GM12801 (cell line): ENCODE results near the gene DYRK1A.

Experiments
- TF ChIP-seq, protein P1 (sequence below): IDR thresholded peaks from one replicate; pipeline ENCODE4 v1.5.1; 2011; ENCODE audit warnings: control low read depth; ENCODE audit not compliant: insufficient read length; ENCODE audit errors: extremely low read depth

DYRK1A gene

DNA sequence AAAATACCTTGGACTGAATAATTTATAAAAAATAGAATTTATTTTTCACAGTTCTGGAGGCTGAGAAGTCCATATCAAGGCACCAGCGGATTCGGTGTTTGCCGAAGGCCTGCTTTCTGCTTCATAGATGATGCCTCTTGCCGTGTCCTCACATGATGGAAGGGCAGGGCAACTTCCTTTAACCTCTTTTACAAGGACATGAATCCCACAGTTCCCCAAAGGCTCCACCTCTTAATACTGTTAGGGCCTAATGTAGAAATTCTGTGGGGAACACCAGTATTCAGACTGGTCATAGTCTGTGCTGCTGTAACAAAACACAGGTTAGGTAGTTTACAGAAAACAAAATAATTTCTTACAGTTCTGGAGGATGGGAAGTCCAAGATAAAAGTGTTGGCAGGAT, 25.9 kb downstream of the DYRK1A start:
- TF ChIP-seq, protein P1, sequence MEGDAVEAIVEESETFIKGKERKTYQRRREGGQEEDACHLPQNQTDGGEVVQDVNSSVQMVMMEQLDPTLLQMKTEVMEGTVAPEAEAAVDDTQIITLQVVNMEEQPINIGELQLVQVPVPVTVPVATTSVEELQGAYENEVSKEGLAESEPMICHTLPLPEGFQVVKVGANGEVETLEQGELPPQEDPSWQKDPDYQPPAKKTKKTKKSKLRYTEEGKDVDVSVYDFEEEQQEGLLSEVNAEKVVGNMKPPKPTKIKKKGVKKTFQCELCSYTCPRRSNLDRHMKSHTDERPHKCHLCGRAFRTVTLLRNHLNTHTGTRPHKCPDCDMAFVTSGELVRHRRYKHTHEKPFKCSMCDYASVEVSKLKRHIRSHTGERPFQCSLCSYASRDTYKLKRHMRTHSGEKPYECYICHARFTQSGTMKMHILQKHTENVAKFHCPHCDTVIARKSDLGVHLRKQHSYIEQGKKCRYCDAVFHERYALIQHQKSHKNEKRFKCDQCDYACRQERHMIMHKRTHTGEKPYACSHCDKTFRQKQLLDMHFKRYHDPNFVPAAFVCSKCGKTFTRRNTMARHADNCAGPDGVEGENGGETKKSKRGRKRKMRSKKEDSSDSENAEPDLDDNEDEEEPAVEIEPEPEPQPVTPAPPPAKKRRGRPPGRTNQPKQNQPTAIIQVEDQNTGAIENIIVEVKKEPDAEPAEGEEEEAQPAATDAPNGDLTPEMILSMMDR: no peak

DNA sequence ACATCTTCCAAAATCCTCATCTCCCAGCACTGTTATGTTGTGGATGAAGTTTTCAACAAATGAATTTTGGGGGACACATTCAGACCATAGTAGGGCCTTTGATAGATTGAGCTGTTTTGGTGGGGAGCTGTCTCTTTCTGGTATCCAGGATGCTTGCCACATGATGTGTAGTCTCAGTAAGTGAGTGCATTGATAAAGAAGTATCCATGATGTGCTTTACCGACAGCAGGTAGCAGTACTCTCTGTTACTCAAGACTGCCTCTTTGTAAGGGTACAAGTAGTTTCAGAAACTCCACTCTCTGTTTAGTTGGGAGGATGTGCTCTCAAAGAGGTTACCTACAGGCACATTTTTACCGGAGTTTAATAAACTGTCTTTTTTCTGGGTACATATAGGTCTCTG, 26.5 kb downstream of the DYRK1A start:
- TF ChIP-seq, protein P1: no peak

GRCh38 chr21:37393786-37394185, 27.2 kb downstream of the DYRK1A start:
- TF ChIP-seq, protein P1: no peak

DNA sequence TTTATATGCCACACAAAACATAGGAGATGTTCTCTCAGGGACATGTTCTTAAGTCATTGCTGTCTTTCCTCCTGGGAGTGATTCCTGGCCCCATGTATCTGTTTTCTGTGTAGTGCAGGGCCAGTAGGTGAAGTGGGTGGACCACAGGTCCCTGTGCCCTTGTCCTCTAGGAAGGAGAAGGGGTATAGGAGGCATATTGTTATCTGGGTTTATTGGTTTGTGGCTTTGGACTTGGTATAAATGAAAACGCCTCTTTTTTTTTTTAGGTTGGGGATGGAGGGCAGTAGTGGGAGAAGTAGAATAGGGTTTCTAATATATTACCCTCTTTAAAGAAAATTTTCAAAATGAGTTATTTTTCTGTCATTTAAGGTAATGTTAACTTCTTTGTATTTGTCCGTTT, 29.4 kb downstream of the DYRK1A start:
- TF ChIP-seq, protein P1: no peak

DNA sequence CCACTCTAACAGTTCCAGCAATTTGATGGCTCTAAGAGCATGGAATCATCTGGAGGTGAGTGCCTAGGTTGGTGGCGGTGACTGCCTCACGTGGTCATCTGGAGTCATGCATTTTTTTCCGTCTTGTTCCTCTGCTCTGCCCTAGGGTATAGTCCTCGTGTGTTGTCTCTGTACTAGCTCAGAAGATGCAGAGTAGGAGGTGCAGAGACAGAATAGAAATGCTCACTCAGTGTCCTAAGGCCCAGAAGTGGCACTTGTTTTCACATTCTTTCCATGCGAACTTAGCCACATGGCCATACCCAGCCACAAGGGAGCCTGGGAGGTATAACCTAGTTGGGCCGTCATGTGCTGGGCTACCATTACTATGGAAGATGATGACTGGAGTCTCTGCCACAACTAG, 30.3 kb downstream of the DYRK1A start:
- TF ChIP-seq, protein P1: no peak

- TF ChIP-seq, protein P1: no peak
These were observed 32.1 kb downstream of the DYRK1A start for GRCh38 chr21:37398697-37399096.

GRCh38 chr21:37402251-37402867, 35.8 kb downstream of the DYRK1A start:
- TF ChIP-seq, protein P1: no peak
